ENCODE measurements around the gene NPPA.

NPPA gene

DNA sequence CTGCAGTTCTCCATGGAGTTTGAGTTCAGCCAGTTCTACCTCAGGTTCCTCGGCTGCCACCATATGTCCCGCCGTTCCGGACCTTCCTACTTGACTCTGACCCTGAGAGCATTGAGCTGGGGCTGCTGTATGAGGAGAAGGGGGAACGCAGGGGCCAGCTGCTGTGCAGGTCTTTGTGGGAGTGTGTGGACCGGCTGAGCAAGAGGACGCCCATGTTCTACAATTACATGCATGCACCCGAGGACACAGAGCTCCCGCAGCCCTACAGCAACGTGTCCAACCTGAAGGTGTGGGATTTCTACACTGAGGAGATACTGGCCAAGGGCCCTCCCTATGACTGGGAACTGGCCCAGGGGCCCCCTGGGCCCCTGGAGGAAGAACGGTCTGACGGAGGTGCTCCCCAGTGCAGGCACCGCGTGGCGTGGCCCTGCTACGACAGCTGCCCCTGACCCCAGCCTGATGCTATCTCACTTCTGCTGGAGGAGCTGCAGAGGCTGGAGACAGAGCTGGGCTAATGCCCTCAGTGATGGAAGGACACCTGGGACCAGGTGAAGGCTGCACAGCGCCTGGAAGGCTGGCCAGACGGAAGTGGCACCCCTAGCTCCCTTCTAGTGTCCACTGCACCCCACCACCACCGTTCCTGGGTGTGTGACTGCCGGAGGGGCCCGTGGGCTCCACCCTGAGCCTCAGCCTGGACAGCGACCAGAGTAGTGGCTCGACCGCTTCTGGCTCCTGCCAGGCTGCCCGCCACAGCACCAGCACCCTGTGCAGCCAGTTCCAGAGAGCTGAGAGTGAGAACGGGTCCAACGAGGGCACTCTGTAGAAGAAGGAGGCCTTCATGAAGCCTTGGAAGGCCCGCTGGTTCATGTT is 32.0 kb upstream of the NPPA start:
- in situ Hi-C loops (cut with MboI; ENCODE audit: low sequenced_read_pairs, unreplicated experiment) = no loop called here
- peak; percentile 23 for DNase-seq (ENCODE audit: low spot score)
- TF ChIP-seq, protein P1, sequence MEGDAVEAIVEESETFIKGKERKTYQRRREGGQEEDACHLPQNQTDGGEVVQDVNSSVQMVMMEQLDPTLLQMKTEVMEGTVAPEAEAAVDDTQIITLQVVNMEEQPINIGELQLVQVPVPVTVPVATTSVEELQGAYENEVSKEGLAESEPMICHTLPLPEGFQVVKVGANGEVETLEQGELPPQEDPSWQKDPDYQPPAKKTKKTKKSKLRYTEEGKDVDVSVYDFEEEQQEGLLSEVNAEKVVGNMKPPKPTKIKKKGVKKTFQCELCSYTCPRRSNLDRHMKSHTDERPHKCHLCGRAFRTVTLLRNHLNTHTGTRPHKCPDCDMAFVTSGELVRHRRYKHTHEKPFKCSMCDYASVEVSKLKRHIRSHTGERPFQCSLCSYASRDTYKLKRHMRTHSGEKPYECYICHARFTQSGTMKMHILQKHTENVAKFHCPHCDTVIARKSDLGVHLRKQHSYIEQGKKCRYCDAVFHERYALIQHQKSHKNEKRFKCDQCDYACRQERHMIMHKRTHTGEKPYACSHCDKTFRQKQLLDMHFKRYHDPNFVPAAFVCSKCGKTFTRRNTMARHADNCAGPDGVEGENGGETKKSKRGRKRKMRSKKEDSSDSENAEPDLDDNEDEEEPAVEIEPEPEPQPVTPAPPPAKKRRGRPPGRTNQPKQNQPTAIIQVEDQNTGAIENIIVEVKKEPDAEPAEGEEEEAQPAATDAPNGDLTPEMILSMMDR (IDR thresholded peaks at IDR 0.05; ENCODE audit: borderline replicate concordance, control extremely low read depth, extremely low read depth, insufficient read depth, missing control alignments) = no peak

- DNase-seq (ENCODE audit: low spot score) = peak; percentile 30
- in situ Hi-C loops (cut with MboI; ENCODE audit: low sequenced_read_pairs, unreplicated experiment) = no loop called here
- TF ChIP-seq, protein P1 (IDR thresholded peaks at IDR 0.05; ENCODE audit: borderline replicate concordance, control extremely low read depth, extremely low read depth, insufficient read depth, missing control alignments) = no peak
Observed at GRCh38 chr1:11878891-11879190, 31.3 kb upstream of the NPPA start.

GRCh38 chr1:11878081-11878890 is 30.7 kb upstream of the NPPA start:
- peak; percentile 16 for DNase-seq (ENCODE audit: low spot score)
- in situ Hi-C loops (cut with MboI; ENCODE audit: low sequenced_read_pairs, unreplicated experiment) = no loop called here
- TF ChIP-seq, protein P1 (IDR thresholded peaks at IDR 0.05; ENCODE audit: borderline replicate concordance, control extremely low read depth, extremely low read depth, insufficient read depth, missing control alignments) = no peak

GRCh38 chr1:11877074-11877473 is 29.5 kb upstream of the NPPA start:
- TF ChIP-seq, protein P1 (IDR thresholded peaks at IDR 0.05; ENCODE audit: borderline replicate concordance, control extremely low read depth, extremely low read depth, insufficient read depth, missing control alignments) = no peak
- no peak for DNase-seq (ENCODE audit: low spot score)
- in situ Hi-C loops (cut with MboI; ENCODE audit: low sequenced_read_pairs, unreplicated experiment) = no loop called here

DNA sequence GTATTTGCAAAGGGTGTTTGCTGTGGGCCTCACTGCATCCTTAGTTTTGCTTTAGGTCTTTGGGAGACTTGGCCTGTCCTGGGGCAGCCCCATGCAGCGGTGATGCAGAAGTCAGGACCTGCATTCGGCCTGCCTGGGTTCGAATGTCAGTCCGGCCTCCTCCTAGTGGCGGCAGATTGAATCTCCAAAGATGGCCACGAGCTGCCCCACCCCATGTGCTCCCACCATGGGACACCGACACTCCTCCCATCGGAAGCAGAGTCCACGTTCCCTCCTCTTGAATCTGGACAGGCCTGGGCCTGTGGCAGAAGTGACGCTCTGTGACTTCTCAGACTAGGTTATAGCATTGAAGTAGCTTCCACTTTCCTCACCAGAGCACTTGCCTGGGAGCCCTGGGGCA is 27.5 kb upstream of the NPPA start:
- in situ Hi-C loops (cut with MboI; ENCODE audit: low sequenced_read_pairs, unreplicated experiment) = no loop called here
- DNase-seq (ENCODE audit: low spot score) = no peak
- TF ChIP-seq, protein P1 (IDR thresholded peaks at IDR 0.05; ENCODE audit: borderline replicate concordance, control extremely low read depth, extremely low read depth, insufficient read depth, missing control alignments) = no peak

DNA sequence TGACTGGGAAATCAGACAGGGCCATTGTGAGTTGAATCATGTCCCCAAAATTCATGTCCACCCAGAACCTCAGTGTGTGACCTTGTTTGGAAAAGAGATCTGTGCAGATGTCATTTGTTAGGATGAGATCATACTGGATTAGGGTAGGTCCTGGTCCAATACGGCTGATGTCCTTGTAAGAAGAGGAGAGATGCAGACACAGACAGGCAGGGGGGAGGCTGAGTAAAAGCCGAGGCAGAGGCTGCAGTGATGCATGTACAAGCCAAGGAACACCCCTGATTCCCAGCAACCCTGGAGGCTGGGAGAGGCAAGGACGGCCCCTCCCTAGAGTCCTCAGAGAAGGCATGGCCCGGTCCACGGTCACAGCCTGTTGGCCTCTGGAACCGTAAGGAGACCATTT is 27.0 kb upstream of the NPPA start:
- in situ Hi-C loops (cut with MboI; ENCODE audit: low sequenced_read_pairs, unreplicated experiment) = no loop called here
- TF ChIP-seq, protein P1 (IDR thresholded peaks at IDR 0.05; ENCODE audit: borderline replicate concordance, control extremely low read depth, extremely low read depth, insufficient read depth, missing control alignments) = no peak
- no peak for DNase-seq (ENCODE audit: low spot score)

Measured in GM13976 (cell line).